NB4 (cell line): Measurements from ENCODE around the gene EFCAB9.

ENCODE experiments used
- CTCF ChIP-seq: IDR thresholded peaks from one replicate; pipeline ENCODE4 v1.5.1; 2012; ENCODE audit warnings: low read depth, low read length
- MAX ChIP-seq: IDR thresholded peaks from 2 replicates; pipeline ENCODE4 v1.6.1; 2011; ENCODE audit warnings: low read depth, low read length
- MYC ChIP-seq: IDR thresholded peaks from 2 replicates; pipeline ENCODE4 v1.6.1; 2011; ENCODE audit warnings: low read depth, low read length
- POLR2A ChIP-seq: IDR thresholded peaks from 2 replicates; pipeline ENCODE4 v1.6.1; 2011; ENCODE audit warnings: mild to moderate bottlenecking; ENCODE audit not compliant: insufficient read length; ENCODE audit errors: extremely low read depth

GRCh38 chr5:172194985-172195774, 1.2 kb downstream of the EFCAB9 start:
- no peak for TF ChIP-seq CTCF
- TF ChIP-seq POLR2A, result no peak
- TF ChIP-seq MAX, result no peak
- TF ChIP-seq MYC, result no peak
